GM21360 (cell line): Measurements from ENCODE around the gene TNFRSF1A.

ENCODE experiments used
- ATAC-seq: cut with Tn5 transposase; IDR thresholded peaks from one replicate; pipeline ENCODE4 v1.9.1; 2021; ENCODE audit warnings: mild to moderate bottlenecking, moderate library complexity; ENCODE audit not compliant: unreplicated experiment

The TNFRSF1A gene

GRCh38 chr12:6374786-6375160 is 32.9 kb upstream of the TNFRSF1A start:
- no peak for ATAC-seq

DNA sequence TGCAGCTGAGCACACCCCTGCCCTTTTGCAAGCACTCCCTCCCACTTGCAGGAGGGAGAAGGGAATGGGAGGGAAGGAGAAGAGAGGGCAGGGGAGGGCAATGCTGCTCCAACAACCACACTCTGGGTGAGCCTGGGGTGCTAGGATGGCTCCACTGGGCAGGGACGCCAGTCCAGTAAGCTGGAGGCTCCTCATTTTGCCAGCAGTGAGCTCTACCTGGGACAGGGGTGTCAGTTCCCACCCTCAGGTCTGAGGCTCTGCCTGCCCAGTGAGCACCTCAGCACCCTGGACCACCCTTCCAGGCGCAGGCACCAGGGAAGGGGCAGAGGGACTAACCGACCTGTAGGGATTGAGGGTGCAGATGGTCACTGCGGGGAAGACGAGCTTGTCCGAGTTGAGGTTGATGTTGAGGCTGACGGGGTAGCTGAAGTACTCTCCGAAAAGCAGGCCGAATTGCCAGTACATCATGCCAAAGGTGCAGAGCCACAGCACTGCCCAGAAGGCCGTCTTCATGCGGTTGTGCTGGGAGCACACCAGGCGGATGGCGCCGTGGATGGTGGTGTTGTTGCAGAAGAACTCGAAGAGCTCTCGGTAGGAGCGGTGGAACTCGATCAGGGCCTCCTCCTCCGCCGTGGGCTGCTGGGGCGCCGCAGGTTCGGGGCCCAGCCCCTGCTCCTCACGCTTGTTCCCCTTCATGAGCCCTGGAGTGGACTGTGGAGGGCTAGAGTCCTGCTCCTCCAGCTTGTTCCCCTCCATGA is 32.3 kb upstream of the TNFRSF1A start:
- no peak for ATAC-seq

- no peak for ATAC-seq
Observed at GRCh38 chr12:6373022-6373787, 31.3 kb upstream of the TNFRSF1A start.

DNA sequence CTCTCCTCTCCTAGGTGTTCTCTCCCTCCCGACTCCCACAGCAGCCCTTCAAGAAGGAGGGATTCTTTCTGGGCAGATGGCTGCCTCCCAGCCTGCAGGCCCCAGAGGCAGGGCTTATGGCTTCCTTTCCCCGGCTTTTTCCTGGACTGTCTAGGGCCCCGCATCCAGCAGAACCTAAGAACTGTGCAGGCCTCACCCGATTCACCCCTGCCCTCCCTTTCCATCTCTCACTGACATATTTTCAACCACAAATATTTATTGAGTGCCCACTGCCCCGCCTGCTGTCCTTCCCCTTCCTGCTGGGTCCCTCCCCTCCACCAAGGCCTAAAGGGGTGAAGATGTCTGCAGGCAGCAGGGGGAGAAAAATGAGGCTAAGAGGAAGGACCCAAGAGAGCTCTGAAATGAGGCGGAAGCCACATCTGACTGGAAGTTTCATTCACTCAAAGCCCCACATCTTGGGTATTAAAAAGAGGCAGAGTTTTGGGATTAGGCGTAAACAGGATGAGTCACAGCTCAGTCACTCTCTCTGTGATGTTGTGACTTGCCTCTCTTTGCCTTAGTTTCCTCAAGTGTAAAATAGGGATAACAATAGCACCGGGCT is 30.6 kb upstream of the TNFRSF1A start:
- ATAC-seq, result no peak

DNA sequence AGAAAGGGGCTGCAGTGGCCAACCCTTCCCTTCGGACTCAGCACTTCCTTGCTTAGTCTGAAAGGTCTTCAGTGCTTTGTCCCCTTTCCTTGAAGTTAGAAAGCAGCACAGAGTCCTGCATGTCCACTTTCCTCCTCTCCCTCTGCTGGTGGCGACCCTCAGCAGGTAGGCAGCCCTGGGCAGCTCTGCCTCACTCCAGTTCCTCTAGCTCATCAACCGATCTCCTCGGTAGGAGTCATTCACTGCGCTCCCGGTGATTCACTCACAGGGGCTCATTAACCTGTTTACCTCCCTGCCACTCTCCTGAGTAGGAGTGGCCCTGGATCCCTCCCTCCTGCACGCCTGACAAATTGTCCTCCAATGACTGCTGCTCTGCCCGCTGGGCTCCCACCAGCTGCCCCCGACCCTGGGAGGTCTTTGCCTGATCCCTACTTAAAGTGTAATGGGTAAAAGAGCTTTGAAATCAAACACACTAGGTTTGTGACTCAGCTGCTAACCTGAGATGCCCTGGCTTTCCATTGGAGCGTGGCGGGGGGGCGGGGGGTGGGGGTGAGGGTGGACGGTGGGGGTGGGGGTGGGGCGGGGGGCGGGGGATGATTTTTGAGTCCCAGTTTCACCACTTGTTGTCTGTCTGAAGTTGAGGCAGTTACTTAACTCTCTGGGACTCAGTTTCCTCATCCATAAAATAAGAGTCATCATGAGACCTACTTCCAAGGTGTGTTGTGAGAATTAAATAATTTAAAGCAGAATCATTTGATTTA is 29.3 kb upstream of the TNFRSF1A start:
- no peak for ATAC-seq

GRCh38 chr12:6370576-6370935 is 28.7 kb upstream of the TNFRSF1A start:
- no peak for ATAC-seq

DNA sequence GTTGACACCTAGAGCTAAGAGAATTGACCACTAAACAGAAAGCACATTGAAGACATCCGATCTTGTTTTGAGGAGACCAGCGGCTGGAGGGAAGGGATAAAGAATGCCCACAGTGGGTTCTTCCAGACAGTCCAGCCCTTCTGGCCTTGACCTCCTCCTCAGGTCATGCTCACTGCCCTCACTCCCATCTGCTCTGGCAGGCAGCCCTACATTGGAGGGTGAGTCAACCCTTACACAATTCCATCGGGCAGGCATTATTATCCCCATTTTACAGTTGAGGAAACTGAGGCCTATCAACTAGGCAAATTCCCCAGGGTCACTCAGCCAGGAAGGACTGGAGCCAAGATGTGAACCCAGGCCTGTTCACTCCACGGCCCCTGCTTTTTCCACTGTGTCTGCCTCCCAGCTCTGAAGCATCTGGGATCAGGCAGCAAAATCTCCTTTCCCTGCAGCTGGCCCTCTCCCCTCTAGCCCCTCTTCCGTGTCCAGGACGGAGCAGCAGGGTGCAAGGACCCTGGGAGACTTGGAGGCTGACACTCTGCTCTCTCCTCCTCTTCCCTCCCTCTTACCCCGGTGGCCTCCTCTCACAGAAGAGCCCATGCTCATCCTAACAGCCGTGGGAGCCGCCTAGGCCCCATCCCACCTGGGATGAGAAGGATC is 28.2 kb upstream of the TNFRSF1A start:
- ATAC-seq, result no peak

GRCh38 chr12:6368906-6369525 is 27.1 kb upstream of the TNFRSF1A start:
- no peak for ATAC-seq

- ATAC-seq, result no peak
Observed at GRCh38 chr12:6367969-6368892, 26.4 kb upstream of the TNFRSF1A start.

- no peak for ATAC-seq
Observed at GRCh38 chr12:6367065-6367968, 25.4 kb upstream of the TNFRSF1A start.

GRCh38 chr12:6364044-6364374 is 22.1 kb upstream of the TNFRSF1A start:
- ATAC-seq, result no peak

DNA sequence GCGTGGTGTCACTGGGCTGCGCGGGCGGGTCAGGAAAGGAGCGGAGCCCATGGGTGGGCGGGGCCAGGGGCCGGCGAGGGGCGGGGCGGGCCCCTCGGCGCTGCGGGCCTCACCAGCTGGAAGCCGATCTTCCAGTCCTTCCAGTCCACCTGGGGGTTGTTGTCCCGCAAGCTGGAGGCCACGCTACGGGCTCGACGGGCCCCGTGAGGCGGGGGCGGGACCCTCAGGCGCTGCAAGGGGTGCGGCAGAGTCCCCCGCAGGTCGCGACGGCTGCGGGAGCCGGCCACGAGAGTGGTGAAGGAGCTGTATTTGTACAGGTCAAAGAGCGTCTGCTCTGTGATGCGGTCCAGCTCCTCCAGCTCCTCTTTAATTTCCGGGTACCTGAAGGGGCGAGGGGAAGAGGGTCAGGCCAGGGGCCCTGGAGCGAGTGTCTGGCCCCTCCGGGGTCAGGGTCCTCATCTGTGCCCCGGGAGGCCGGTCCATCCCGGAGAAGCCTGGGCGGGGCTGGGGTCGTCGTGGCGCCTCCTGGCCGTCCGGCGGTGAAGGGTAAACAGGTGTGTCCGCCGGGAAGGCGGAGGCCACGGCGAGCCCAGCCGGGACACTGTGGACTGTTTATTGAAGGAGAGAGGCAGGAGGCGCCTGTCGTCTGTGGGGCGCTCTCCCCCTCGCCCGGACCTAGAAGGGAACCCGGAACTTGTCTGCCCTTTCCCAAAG is 21.6 kb upstream of the TNFRSF1A start:
- ATAC-seq, result no peak

- ATAC-seq, result no peak
Observed at GRCh38 chr12:6363010-6363329, 21.1 kb upstream of the TNFRSF1A start.

- ATAC-seq, result no peak
Observed at GRCh38 chr12:6362403-6362802, 20.5 kb upstream of the TNFRSF1A start.

DNA sequence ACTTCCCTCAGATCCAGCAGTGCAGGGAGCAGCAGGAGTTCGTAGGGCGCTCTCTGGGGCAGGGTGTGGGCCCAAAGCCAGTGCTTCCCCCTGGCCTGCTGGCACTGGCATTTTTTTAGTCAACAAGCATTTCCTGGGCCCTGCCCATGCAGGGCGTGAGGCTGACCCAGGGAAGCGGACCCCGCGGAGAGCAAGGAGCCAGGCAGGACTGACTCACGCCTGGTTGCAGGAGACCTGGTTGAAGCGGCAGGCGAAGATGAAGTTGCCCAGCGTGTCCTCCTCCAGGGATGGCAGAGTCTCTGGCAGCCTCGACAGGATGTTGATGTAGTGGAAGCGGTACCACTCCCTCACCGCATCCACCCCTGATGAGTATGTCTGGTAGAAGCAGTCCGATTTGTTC is 20.0 kb upstream of the TNFRSF1A start:
- no peak for ATAC-seq

DNA sequence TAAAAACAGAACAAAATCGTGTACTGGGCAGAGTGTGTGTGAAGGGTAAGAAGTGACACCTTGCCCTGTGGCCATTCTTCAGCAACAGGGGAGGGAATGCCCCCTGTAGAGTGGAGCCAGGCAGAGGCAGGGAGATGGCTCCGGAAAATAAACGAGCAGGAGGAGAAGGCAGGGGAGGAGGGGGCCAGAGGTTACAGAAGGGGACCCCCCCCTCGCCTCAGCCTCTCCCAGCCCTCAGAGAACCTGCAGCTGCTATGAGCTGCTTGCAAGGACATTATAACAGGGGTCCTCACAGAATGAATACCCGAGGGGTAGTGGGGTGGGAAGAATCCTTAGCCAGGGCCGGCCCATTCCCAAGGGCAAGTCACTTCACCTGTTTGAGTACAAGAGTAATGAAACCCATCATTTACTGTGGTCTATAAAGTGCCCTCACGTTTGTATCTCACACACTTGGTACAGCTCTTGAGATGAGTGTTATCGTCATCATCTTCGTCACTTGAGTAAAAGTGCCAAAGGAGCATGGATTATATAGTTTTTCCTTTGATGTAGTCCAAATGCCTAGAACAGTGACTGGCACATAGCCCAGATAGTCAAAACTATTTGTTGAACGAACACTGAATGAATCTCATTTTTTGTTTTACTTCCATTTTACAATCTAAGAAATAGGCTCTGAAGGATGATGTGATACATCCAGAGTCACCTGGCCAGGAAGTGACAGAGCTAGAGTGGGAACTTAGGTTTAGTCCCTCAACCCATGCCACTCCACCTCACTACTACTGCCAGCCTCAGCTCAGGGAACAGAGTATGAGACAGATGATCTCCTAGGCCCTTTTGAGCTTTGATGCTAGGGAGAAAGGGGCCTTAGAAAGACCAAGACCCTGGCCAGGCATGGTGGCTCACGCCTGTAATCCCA is 19.0 kb upstream of the TNFRSF1A start:
- no peak for ATAC-seq

DNA sequence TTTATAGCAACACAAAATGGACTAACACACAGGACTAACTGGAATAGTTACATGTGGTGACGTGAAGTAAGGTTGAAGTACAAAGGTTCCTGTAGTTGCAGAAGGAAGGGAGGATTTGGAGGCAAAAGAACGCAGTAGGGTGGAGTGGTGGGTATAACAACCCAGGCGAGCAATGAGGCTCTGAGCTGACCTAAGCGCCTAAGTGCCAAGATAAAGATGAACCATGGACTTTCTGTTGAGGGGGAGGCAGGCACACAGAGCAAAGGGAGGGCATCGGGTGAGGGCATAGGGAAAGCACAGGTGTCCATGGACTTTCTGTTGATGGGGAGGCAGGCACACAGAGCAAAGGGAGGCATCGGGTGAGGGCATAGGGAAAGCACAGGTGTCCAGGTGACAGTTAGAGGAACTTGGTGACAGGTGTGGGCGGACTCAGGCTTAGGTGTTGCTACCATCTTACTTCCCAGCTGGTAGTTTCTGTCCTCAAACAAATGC is 18.2 kb upstream of the TNFRSF1A start:
- no peak for ATAC-seq
